ENCODE measurements around the gene POLA2. TPM values are rescaled to one million over a fixed set of nuclear protein-coding genes. Genes with fewer than 3 reads are reported as not detected.
A peak's percentile ranks its signal among the peaks of the same experiment; 100 is the strongest.
"Not testable (repeated sequence)": the region's sequence is repeated elsewhere in the genome, so short reads cannot be mapped to it uniquely, and the experiment has no call there.

The POLA2 gene
- total RNA-seq, 1 experiment from 2014 or later: 43.7 TPM

- DNase-seq (ENCODE audit: low read depth): no peak
Observed at GRCh38 chr11:65242389-65242788, 19.4 kb upstream of the POLA2 start.

DNA sequence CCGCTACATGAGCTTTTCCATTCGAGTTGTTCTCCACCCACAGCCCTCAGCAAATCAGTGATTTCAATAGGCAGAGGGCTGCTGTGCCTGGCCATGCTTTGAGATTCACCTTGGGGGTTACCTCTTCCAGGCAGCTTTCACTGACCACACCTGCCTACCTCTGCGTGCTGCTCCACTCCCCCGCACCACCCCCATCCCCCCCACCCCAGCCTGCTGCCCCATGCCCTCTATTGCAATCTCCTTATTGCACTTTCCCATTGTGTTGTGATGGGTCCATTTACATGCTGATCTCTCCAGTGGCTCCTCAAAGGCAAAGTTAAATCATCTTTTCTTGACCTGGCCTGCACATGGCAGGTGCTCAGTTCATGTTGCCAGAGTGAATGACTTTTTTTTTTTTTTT is 18.0 kb upstream of the POLA2 start:
- no peak for DNase-seq (ENCODE audit: low read depth)

DNA sequence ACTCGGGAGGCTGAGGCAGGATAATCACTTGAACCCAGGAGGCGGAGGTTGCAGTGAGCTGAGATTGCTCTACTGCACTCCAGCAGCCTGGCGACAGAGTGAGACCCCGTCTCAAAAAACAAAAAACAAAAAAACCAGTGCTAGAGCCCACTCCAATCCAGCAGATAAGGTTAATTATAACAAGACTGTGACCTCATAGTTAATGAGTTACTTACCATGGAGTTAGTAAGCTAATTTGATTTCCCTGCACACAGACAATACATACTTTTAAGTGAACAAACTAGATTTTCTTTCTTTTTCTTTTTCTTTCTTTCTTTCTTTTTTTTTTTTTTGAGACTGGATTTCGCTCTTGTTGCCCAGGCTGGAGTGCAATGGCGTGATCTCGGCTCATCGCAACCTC is 16.7 kb upstream of the POLA2 start:
- not testable (repeated sequence) for DNase-seq (ENCODE audit: low read depth)

GRCh38 chr11:65246506-65246905 is 15.3 kb upstream of the POLA2 start:
- no peak for DNase-seq (ENCODE audit: low read depth)

GRCh38 chr11:65248184-65248710 is 13.5 kb upstream of the POLA2 start:
- not testable (repeated sequence) for DNase-seq (ENCODE audit: low read depth)

- no peak for DNase-seq (ENCODE audit: low read depth)
Observed at GRCh38 chr11:65251476-65251875, 10.3 kb upstream of the POLA2 start.

GRCh38 chr11:65254724-65255123 is 7.0 kb upstream of the POLA2 start:
- DNase-seq (ENCODE audit: low read depth): peak; percentile 15

GRCh38 chr11:65258988-65259387 is 2.8 kb upstream of the POLA2 start:
- DNase-seq (ENCODE audit: low read depth): no peak

DNA sequence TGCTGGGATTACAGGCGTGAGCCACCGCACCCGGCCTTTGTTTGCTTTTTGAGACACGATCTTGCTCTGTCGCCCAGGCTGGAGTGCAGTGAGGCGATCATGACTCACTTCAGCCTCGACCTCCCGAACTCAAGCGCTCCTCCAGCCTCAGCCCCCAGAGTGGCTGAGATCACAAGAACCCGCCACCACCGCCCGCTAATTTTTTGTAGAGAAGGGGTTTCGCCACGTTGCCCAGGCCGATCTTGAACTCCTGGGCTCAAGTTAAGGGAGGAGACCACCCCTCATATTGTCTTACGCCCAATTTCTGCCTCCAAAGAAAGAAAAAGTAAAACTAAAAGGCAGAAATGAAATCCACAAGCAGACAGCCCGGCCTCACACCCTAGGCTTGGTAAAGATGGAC is 1.5 kb upstream of the POLA2 start:
- no peak for DNase-seq (ENCODE audit: low read depth)

DNA sequence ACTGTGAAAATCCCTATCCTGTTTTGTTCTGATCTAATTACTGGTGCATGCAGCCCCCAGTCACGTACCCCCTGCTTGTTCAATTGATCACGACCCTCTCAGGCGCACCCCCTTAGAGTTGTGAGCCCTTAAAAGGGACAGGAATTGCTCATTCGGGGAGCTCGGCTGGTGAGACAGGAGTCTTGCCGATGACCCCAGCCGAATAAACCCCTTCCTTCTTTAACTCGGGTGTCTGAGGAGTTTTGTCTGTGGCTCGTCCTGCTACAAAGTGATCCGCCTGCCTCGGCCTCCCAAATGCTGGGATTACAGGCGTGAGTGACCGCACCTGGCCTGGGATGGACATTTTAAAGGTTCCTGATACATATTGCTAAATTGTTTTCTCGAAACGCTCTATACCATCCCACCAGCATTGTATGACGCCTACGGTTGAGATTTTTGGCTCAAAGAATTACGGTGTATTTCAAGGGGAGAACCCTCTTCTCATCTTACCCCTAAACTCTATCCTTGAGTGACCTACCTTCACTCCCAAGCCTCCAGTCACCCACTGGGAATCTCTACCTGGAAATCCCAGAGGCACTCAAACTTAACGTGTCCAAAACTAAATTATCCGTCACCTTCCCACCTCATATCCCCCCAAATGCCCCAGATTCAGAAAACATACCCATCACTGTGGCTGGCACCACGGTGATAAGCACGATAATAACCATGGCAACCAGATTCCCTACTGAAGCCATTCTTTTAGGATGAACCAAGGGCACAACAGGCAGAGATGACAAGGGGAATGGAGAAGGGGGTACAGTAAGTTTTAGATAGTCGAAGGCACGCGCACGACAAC is 789 bp upstream of the POLA2 start:
- DNase-seq (ENCODE audit: low read depth): no peak

DNA sequence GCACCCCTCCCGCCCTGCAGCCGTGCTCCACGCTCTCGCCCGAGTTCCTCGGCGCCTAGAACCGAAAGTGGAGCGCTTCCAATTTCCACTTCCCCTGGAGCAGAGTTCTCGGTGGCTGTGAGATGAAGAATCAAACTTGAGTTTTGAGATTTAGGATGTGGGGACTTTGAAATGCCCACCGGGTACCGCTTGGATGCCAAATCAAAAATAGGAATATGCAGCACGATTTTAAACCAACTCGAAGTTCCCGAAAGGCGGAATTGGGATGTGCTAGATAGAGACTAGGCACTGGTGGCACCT is 569 bp downstream of the POLA2 start:
- peak; percentile 67 for DNase-seq (ENCODE audit: low read depth)

- no peak for DNase-seq (ENCODE audit: low read depth)
Observed at GRCh38 chr11:65262776-65263175, 1.0 kb downstream of the POLA2 start.

DNA sequence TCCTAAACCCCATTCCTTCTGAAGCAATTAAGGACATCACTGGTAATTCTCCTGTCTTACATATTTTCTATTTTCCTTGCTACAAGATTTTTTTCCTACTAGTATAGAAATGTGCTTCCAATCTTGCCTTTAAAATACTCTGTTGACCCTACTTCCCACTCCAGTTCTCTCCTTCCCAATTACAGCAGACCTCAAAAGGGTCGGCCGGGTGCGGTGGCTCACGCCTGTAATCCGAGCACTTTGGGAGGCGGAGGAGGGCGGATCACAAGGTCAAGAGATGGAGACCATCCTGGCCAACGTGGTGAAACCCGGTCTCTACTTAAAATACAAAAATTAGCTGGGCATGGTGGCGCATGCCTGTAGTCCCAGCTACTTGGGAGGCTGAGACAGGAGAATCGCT is 3.0 kb downstream of the POLA2 start:
- DNase-seq (ENCODE audit: low read depth): not testable (repeated sequence)

DNA sequence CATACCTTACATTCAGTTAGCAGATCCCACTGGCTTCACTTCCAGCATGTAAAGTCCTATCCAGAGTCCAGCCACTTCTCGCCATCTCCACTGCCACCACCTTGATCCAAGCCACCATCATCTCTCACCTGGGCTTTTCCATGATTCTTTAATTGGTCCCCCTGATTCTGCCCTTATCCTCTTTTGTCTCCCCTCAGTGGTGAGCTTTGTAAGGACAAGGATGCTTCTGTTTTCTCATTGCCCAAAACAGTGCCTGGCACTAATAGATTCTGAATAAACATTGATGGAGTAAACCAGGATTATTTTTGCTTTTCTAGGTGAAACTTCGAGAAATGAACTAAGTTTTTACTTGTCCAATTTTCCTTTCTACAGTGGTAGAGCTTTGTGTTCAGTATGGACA is 4.4 kb downstream of the POLA2 start:
- no peak for DNase-seq (ENCODE audit: low read depth)

DNA sequence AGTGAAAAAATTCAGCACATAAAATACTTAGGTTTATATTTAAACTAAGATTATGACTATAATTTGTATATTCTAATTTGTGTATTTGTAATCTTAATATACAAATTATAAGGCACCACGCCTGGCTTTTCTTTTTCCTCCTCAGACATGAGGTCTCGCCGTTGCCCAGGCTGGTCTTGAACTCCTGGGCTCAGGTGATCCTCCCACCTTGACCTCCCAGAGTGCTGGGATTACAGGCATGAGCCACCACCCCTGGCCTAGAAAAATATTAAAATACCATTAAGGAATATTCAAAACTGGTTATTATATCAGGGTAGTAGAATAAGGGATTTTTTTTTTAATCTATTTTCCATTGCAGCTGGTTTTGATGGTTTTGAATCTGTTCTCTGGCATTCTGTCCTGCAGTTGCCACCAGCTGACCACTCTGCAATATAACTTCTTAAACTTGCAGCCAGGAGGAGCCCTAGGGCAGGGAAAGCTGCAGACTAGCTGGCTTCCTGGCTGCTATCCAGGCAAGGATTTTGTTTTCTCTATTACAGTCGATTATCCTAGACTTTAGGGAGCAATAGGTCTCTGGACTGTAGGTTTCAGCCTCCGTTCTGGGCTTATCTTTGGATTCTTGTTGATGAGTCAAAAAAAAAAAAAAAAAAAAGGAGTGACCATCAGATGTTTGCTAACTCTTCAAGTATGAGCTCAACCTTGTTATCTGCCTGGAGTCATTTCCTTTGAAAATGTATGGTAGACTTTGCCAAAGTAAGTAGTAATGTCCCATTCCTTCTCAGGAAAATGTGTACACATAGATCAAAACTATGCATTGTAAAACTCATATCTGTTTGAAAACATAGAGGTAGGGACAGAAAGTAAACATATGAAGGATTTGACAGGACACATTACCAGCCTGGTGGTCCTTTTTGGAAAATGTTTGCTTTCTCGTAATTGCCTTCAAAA is 13.2 kb downstream of the POLA2 start:
- DNase-seq (ENCODE audit: low read depth): peak; percentile 93

DNA sequence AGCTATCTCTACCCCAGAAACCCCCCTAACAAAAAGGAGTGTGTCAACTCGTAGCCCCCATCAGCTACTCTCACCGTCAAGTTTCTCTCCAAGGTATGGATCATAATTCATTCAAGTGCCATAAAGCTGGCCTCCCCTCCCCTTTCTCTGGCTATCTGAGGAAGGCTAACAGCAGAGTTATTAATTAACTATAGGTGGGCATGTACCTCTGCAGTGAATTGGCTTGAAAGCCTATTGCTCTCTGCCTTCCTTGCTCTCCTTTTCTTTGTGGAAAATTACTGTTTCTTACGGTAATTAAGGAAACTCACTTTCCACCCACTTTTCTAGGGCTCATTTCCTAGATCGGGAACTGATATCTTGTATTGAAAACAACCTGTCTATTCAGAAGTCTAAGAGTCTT is 14.1 kb downstream of the POLA2 start:
- no peak for DNase-seq (ENCODE audit: low read depth)

DNA sequence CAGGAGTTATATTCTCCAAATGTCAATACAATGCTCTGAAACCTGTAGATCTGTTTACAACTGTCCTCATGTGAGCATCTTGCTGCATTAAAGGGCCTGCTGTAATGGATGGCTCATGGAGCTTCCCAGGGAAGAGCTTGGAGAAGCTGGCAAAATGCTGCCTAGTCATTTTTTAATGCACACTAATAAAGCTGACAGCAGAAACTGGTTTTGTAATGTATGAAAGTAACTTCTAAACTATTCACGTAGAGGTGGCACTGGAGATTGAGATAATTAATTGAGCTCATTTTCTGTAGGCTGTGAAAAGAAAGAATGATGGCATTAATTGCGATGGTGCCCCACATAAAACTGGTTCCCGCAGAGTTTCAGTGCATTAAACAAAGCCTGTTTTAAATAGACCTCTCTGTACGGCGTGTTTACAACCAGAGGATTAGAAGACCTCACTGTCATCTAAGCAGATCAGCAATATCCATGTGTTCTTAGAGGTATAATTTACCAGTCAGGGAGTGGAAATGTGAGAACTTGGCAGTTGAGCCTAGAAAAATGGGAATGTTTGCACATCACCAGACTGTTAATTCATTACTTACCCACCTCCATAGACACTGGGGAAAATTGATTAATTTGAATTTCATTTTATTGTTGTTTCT is 16.0 kb downstream of the POLA2 start:
- DNase-seq (ENCODE audit: low read depth): no peak

DNA sequence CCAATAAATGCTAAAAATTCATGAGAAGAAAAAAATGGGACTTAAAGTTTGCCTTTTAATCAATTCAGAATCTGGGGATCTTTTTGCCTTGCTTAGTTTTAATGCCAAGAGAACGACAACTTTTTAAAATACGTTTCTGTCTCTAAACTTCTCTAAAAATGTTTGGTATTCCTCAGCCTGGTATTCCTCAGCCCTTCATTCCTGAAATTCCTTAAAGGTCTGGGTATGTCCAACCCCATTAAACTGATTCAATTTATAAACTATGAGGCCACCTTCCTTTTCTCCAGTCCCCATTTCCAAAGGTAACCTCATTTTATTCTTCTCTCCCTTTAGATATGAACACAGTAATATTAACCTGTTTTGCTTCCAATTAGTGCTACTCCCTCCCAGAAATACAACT is 16.6 kb downstream of the POLA2 start:
- no peak for DNase-seq (ENCODE audit: low read depth)

DNA sequence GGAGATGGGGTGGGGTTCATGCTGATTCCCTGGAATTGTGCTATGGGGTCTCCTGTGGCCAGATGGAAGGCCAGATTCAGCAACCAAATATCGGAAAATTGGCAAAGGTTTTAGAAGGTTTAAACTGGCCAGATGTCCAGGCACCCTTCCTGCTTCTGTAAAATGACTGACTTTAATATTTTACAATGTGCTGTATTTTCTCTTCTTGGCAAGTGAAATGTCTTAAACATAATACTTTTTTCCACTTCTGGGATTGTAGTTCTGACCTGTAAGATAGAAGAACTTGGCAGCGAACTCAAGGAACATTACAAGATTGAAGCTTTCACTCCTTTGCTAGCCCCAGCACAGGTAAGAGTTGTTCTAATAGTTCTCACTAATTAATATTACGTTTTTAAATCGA is 17.5 kb downstream of the POLA2 start:
- no peak for DNase-seq (ENCODE audit: low read depth)

GRCh38 chr11:65279741-65280440 is 18.1 kb downstream of the POLA2 start:
- peak; percentile 97 for DNase-seq (ENCODE audit: low read depth)

- no peak for DNase-seq (ENCODE audit: low read depth)
Observed at GRCh38 chr11:65280646-65281045, 18.9 kb downstream of the POLA2 start.

GRCh38 chr11:65286686-65287085 is 24.9 kb downstream of the POLA2 start:
- no peak for DNase-seq (ENCODE audit: low read depth)
